ENCODE data around the gene RASD2.
"Not testable (repeated sequence)": the region's sequence is repeated elsewhere in the genome, so short reads cannot be mapped to it uniquely, and the experiment has no call there.

The RASD2 gene

DNA sequence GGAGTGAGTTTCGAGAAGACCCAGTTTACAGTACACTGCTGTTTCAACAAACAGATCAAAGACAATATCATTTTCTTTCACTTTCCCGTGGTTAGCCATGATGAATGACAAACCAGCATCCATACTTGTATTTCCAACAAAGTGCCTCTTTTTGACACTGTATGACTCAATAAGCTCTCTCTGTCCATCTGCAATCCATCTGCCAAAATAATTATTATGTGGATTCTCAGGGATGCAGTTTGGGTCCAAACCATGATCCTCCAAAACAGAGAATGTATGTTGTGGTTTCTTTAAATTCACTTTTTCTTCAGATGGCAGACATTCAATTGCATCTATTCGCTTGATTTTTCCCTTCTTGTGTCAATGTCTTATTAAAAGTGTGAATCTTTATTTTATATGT is 37.8 kb upstream of the RASD2 start:
- peaks cover 55 to 58% of the 10 kb centered on the region in 2 experiments for H3K27me3 ChIP-seq (ENCODE audit: control insufficient read depth in 1 of 2, insufficient read depth in 1 of 2, low read length in 2 of 2)
- WGBS = 89% methylated on average over 3 of the region's 3 CpGs

GRCh38 chr22:35505399-35506258 is 35.0 kb upstream of the RASD2 start:
- DNase-seq = no peak
- Histone ChIP-seq H2BK120ac (ENCODE audit: low read depth, low read length) (peak overlapping the region; percentile 34), H3K4me3 (ENCODE audit: insufficient read depth in 1 of 2, low read depth in 1 of 2, low read length in 2 of 2) (no peak overlapping the region), H3K14ac (ENCODE audit: low read length in 2 of 2) (no peak overlapping the region), H3K18ac (ENCODE audit: low read depth in 1 of 2, low read length in 2 of 2) (peak overlapping the region; percentile 54 to 69), H3K4ac (ENCODE audit: low read depth in 1 of 2, low read length in 2 of 2) (no peak overlapping the region), H3K36me3 (ENCODE audit: control insufficient read depth in 1 of 2, insufficient read depth in 2 of 2, low read depth in 1 of 2, low read length in 2 of 2) (no peaks in the 10 kb centered on the region), H3K27me3 (ENCODE audit: control insufficient read depth in 1 of 2, insufficient read depth in 1 of 2, low read length in 2 of 2) (peaks cover 49 to 58% of the 10 kb centered on the region in 2 experiments), H4K91ac (ENCODE audit: low read length) (peak overlapping the region; percentile 27), H2AK5ac (ENCODE audit: low read length, severe bottlenecking) (no peak overlapping the region), H3K9me3 (ENCODE audit: control insufficient read depth, low read length) (no peaks in the 10 kb centered on the region), H2BK5ac (ENCODE audit: low read depth, low read length, poor library complexity, severe bottlenecking) (no peak overlapping the region), H2BK12ac (ENCODE audit: low read length in 2 of 2) (no peak overlapping the region), H3K4me2 (ENCODE audit: low read length, poor library complexity, severe bottlenecking) (no peak overlapping the region), H3K79me1 (replicated peaks; ENCODE audit: low read length, poor library complexity, severe bottlenecking) (no peaks in the 10 kb centered on the region), H3K27ac (ENCODE audit: low read length, poor library complexity, severe bottlenecking) (no peak overlapping the region), H2BK15ac (ENCODE audit: low read depth, poor library complexity, severe bottlenecking) (no peak overlapping the region), H3K23ac (ENCODE audit: low read length in 2 of 2) (no peak overlapping the region), H3K9ac (ENCODE audit: low read length) (no peak overlapping the region), H3K4me1 (ENCODE audit: control insufficient read depth, insufficient read depth, low read depth, low read length) (no peaks in the 10 kb centered on the region), H4K8ac (ENCODE audit: low read length) (no peak overlapping the region), H2AFZ (ENCODE audit: low read depth, low read length) (no peak overlapping the region)
- 23% methylated on average over 5 of the region's 7 CpGs for WGBS

More for the DNA sequence above, 37.8 kb upstream of the RASD2 start:
- H3K4me3 ChIP-seq (ENCODE audit: insufficient read depth in 1 of 2, low read depth in 1 of 2, low read length in 2 of 2) = no peak overlapping the region
- no peak overlapping the region for H2BK120ac ChIP-seq (ENCODE audit: low read depth, low read length)
- no peaks in the 10 kb centered on the region for H3K4me1 ChIP-seq (ENCODE audit: control insufficient read depth, insufficient read depth, low read depth, low read length)
- H4K8ac ChIP-seq (ENCODE audit: low read length) = no peak overlapping the region
- H2AFZ ChIP-seq (ENCODE audit: low read depth, low read length) = no peak overlapping the region
- no peak overlapping the region for H3K23ac ChIP-seq (ENCODE audit: low read length in 2 of 2)
- no peaks in the 10 kb centered on the region for H3K36me3 ChIP-seq (ENCODE audit: control insufficient read depth in 1 of 2, insufficient read depth in 2 of 2, low read depth in 1 of 2, low read length in 2 of 2)
- H3K14ac ChIP-seq (ENCODE audit: low read length in 2 of 2) = no peak overlapping the region
- H3K18ac ChIP-seq (ENCODE audit: low read depth in 1 of 2, low read length in 2 of 2) = no peak overlapping the region
- no peak overlapping the region for H3K27ac ChIP-seq (ENCODE audit: low read length, poor library complexity, severe bottlenecking)
- H3K9ac ChIP-seq (ENCODE audit: low read length) = no peak overlapping the region
- no peak overlapping the region for H2BK5ac ChIP-seq (ENCODE audit: low read depth, low read length, poor library complexity, severe bottlenecking)
- H3K79me1 ChIP-seq (replicated peaks; ENCODE audit: low read length, poor library complexity, severe bottlenecking) = no peaks in the 10 kb centered on the region
- no peak overlapping the region for H4K91ac ChIP-seq (ENCODE audit: low read length)
- no peak for DNase-seq
- H2BK15ac ChIP-seq (ENCODE audit: low read depth, poor library complexity, severe bottlenecking) = no peak overlapping the region
- H2AK5ac ChIP-seq (ENCODE audit: low read length, severe bottlenecking) = no peak overlapping the region
- H3K4ac ChIP-seq (ENCODE audit: low read depth in 1 of 2, low read length in 2 of 2) = no peak overlapping the region
- no peak overlapping the region for H3K4me2 ChIP-seq (ENCODE audit: low read length, poor library complexity, severe bottlenecking)
- H3K9me3 ChIP-seq (ENCODE audit: control insufficient read depth, low read length) = no peaks in the 10 kb centered on the region
- no peak overlapping the region for H2BK12ac ChIP-seq (ENCODE audit: low read length in 2 of 2)

DNA sequence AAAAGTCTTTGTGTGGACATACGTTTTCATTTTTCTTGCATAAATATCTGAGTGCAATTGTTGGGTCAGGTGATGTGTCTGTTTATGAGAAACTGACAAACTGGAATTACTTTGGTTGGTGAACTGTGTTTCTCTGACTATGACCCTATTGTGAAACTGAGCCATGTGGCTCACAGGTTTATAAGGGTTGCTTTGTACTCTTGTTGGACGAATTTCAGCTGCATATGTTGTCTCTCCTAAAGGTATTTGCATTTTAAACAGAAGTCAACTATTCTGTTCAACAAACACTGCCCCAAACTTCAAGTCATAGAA is 34.4 kb upstream of the RASD2 start:
- Histone ChIP-seq H2AK5ac (ENCODE audit: low read length, severe bottlenecking) (no peak overlapping the region), H3K4me1 (ENCODE audit: control insufficient read depth, insufficient read depth, low read depth, low read length) (no peaks in the 10 kb centered on the region), H3K14ac (ENCODE audit: low read length in 2 of 2) (no peak overlapping the region), H2BK120ac (ENCODE audit: low read depth, low read length) (no peak overlapping the region), H3K9me3 (ENCODE audit: control insufficient read depth, low read length) (no peaks in the 10 kb centered on the region), H3K4ac (ENCODE audit: low read depth in 1 of 2, low read length in 2 of 2) (no peak overlapping the region), H2BK5ac (ENCODE audit: low read depth, low read length, poor library complexity, severe bottlenecking) (no peak overlapping the region), H3K27me3 (ENCODE audit: control insufficient read depth in 1 of 2, insufficient read depth in 1 of 2, low read length in 2 of 2) (peaks cover 53 to 62% of the 10 kb centered on the region in 2 experiments), H3K9ac (ENCODE audit: low read length) (no peak overlapping the region), H4K91ac (ENCODE audit: low read length) (peak overlapping the region; percentile 23), H3K18ac (ENCODE audit: low read depth in 1 of 2, low read length in 2 of 2) (peak overlapping the region in 1 of 2 experiments; percentile 92), H3K79me1 (replicated peaks; ENCODE audit: low read length, poor library complexity, severe bottlenecking) (no peaks in the 10 kb centered on the region), H3K23ac (ENCODE audit: low read length in 2 of 2) (no peak overlapping the region), H3K4me3 (ENCODE audit: insufficient read depth in 1 of 2, low read depth in 1 of 2, low read length in 2 of 2) (no peak overlapping the region), H2BK15ac (ENCODE audit: low read depth, poor library complexity, severe bottlenecking) (no peak overlapping the region), H2AFZ (ENCODE audit: low read depth, low read length) (no peak overlapping the region), H3K4me2 (ENCODE audit: low read length, poor library complexity, severe bottlenecking) (no peak overlapping the region), H4K8ac (ENCODE audit: low read length) (no peak overlapping the region), H2BK12ac (ENCODE audit: low read length in 2 of 2) (peak overlapping the region in 1 of 2 experiments; percentile 64), H3K27ac (ENCODE audit: low read length, poor library complexity, severe bottlenecking) (no peak overlapping the region), H3K36me3 (ENCODE audit: control insufficient read depth in 1 of 2, insufficient read depth in 2 of 2, low read depth in 1 of 2, low read length in 2 of 2) (no peaks in the 10 kb centered on the region)
- DNase-seq = peak; percentile 83
- 19% methylated on average over 1 of the region's 2 CpGs for WGBS

DNA sequence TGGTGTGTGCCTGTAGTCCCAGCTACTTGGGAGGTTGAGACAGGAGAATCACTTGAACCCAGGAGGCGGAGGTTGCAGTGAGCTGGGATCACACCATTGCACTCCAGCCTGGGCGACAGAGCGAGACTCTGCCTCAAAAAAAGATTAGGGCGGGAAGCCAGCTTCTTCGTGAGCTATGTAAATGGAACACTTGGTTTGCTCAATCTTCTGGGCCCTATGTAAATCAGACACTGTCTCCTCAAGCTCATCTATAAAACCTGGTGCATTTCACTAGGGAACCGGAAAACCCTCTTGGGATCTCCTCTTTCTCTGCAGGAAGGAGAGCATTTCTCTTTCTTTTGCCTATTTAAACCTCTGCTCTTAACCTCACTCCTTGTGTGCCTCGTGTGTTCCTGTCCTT is 32.8 kb upstream of the RASD2 start:
- not testable (repeated sequence) for H3K4me3 ChIP-seq (ENCODE audit: insufficient read depth in 1 of 2, low read depth in 1 of 2, low read length in 2 of 2); H4K8ac ChIP-seq (ENCODE audit: low read length); H2AK5ac ChIP-seq (ENCODE audit: low read length, severe bottlenecking)

More for the DNA sequence above, 32.8 kb upstream of the RASD2 start:
- not testable (repeated sequence) for H3K23ac ChIP-seq (ENCODE audit: low read length in 2 of 2); H2BK12ac ChIP-seq (ENCODE audit: low read length in 2 of 2); H3K14ac ChIP-seq (ENCODE audit: low read length in 2 of 2); H3K27ac ChIP-seq (ENCODE audit: low read length, poor library complexity, severe bottlenecking); H3K9ac ChIP-seq (ENCODE audit: low read length); H3K36me3 ChIP-seq (ENCODE audit: control insufficient read depth in 1 of 2, insufficient read depth in 2 of 2, low read depth in 1 of 2, low read length in 2 of 2); H2BK5ac ChIP-seq (ENCODE audit: low read depth, low read length, poor library complexity, severe bottlenecking); H3K4me2 ChIP-seq (ENCODE audit: low read length, poor library complexity, severe bottlenecking); H3K4me1 ChIP-seq (ENCODE audit: control insufficient read depth, insufficient read depth, low read depth, low read length); H4K91ac ChIP-seq (ENCODE audit: low read length); H3K9me3 ChIP-seq (ENCODE audit: control insufficient read depth, low read length); H2AFZ ChIP-seq (ENCODE audit: low read depth, low read length); H2BK120ac ChIP-seq (ENCODE audit: low read depth, low read length); H2BK15ac ChIP-seq (ENCODE audit: low read depth, poor library complexity, severe bottlenecking); DNase-seq; H3K79me1 ChIP-seq (replicated peaks; ENCODE audit: low read length, poor library complexity, severe bottlenecking); H3K4ac ChIP-seq (ENCODE audit: low read depth in 1 of 2, low read length in 2 of 2)
- Histone ChIP-seq H3K18ac (ENCODE audit: low read depth in 1 of 2, low read length in 2 of 2) (peak overlapping the region in 1 of 2 experiments; percentile 66), H3K27me3 (ENCODE audit: control insufficient read depth in 1 of 2, insufficient read depth in 1 of 2, low read length in 2 of 2) (peaks cover 65 to 74% of the 10 kb centered on the region in 2 experiments)
- WGBS = 91% methylated on average over 7 of the region's 7 CpGs
